Inflammatory macrophage treated with lipopolysaccharide for 1 hour (primary cell): ENCODE measurements around the gene NEK9.

Experiments used
- DNase-seq, 2 donors: peaks; one replicate each; pipeline ENCODE4 v3.0.0-alpha.2; 2020 to 2022

Gene NEK9

DNA sequence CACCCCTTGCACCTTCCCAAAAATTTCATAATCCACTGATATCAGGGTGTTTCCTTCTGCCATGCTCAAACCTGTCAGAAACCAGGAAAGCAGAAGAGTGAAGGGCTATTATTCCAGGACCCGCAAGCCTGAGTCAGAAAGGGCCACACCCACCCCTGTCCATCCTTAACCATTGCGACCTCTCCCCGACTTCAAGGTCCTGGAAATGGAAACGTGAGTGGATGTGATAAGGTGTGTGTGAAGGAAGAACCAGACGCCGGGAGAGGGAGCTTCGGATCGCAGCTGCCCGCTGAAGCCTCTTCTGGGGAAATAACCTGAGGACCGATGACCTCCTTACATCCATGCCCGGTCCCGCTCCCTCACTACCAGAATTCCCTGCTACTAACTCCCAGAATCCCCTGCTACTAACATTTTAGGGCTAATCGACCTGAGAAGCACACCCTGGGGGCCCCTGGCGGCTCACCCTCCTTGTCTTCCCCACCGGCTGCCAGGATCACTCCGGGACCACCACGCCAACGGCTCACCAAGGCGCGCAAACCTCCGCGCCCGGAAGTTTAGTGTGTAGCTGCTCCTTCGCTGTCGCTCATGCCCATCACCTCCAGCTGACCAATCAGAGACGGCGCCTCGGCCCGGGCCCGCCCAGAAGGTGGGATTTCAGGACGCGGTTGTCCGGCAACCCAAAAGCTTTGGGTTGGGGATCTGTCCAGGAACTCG lies 63.2 kb downstream of the NEK9 start, which contains the start of gene ACYP1:
ACYP1 (minus strand) TSS at position 534 of the 714 bp plus-strand sequence; CDS start at position 63, 471 bp downstream.
- peak; percentile 84 to 97 for DNase-seq

DNA sequence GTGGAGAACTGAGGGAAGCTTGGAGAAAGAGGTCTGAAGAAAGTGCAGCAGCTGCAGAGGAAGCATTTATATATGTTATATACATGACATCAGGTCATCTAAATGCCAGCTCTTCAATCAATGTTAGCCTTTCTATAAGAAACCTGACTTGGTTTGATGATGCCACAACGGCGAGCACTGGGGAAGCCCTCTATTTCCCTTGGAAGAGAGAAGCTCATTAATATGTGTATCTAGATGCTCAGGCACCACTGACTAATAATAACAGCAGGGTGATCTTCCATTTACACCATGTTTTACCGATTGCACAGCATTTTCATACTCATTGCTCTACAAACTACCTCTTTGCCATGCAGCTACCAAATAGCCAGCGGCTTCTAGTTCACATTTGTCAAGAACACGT lies 63.8 kb downstream of the NEK9 start:
- DNase-seq: peak in 1 of 2 donors; percentile 6

DNA sequence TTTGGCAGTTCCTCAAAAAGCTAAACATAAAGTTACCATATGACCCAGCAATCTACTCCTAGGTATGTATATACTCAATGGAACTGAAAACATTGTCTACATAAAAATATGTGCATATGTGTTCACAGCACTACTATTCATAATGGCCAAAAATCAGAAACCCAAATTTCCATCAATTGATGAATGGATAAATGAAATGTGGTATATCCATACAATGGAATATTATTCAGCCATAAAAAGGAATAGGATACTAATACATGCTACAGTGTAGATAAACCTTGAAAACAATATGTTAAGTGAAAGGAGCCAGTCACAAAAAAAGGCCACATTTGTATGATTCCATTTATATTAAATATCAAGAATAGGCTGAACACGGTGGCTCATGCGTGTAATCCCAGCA lies 66.4 kb downstream of the NEK9 start:
- DNase-seq: no peak

DNA sequence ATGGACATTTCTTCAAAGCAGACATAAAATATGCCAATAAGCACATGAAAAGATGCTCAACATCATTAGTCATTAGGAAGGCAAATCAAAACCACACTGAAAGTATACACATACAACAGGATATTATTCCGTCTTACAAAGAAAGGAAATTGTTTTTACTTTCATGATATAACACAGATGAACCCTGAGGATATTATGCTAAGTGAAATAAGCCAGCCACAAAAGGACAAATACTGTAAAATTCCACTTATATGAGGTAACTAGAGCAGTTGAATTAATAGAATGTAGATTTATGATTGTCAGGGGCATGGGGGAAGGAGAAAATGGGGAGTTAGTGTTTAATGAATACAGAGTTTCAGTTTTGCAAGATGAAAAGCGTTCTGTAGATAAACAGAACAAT lies 67.2 kb downstream of the NEK9 start:
- DNase-seq: no peak

DNA sequence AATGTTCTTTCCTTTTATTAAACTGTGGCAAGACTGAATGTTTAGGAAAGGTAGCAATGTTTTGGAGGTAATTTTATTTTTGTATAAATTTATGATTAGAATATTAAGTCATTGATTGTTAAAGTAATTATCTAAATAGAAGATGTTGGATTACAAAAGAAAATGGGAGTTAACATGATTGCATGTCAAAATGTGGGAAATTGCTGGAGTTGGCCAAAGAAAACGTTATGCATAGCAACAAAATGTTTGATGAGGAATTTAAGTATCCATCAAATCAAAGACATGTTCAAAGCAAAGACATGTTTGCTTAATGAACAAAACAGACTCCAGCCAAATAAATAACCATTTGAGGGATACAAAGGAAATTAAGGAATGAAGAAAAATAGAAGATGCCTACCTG lies 72.4 kb downstream of the NEK9 start:
- no peak for DNase-seq

DNA sequence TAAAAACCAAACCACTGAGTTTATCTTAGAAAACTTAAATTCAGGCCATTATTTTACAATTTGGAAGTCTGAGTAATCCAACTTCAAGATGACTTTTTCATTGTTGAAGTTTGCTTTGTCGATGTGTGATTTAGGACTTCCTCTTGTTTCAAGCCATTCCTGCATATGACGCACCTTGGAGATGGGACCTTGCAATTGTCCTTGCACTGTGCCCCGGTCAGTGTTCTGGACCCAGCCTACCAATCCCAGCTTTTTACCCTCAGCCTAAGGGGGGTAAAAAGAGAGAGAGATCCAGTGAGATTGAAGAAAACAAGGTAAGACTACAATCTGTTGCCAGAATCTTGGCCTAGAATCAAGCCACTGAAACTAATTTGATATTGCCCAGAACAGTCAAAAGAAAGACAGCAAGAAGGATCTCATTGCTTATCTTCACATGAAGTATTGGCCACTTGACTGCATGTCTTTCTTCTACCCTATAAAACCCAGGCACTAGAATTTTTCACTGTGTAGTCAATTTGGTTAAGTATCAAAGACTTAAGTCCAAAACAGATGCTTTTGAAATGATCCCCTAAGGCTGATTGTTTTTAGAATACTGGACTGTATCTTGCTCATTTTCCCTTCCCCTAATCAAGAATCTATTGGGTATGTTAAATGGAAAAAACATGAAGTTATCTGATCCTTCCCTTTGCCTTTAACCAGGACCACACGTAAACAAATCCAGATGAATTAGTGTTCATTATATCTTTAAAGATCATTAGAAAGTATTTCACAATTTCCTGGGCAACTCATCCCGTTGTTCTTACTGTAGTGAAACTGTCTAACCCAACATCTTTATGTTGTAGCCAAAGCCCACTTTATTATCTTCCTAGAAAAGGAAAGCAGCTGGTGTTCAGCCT lies 73.2 kb downstream of the NEK9 start:
- no peak for DNase-seq

DNA sequence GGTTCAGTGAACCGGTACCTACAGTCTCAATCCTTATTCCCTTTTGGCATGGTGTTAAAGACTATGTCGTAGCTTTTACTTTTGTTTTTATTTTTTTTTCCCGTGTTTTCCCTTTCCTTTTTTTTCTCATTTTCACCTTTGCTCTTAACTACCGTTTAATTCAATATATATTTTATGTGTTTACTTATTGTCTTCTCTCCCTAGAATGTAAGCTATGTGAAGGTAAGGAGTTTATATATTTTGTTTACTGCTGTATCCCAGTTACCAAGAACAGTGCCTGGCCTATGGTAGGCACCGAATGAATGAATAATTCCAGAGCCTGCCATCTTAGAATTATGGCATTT lies 75.3 kb downstream of the NEK9 start:
- DNase-seq: no peak

DNA sequence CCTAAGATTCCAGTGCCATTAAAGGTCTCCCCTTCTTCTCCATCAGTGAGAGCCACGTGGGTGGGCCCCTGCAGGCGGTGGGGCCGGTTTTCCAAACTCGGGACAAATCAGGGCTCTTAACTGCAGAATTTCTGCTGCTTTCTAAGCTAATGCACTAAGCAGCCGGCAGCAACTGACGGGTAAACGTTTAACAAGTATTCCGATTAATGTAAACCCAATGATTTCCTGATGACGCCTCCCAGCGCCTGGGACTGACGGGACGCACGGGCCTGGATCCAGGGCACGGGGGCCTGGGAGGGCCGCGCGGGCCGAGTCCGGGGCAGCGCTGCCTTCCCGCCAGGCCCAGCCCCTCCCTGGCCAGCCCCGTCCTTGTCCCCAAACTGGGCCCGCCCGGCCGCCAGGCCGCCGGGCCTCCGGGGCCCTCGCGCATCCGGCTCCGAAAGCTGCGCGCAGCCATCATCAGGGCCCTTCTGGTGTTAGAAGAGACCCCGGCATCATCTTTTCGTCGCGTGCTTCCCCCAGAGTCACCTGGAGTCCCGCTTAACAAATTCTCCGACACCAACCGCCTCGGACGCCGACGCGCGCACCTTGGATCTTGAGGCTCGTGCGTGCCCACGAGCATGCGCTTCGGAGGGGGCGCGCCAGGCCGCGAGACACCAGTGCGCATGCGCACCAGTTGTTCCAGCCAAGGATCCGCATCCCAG lies 75.8 kb downstream of the NEK9 start, which contains the start of gene MLH3:
MLH3 (minus strand) TSS at position 616 of the 704 bp plus-strand sequence. CDS start 1,812 bp downstream, outside the sequence.
- DNase-seq: peak; percentile 65 to 86

DNA sequence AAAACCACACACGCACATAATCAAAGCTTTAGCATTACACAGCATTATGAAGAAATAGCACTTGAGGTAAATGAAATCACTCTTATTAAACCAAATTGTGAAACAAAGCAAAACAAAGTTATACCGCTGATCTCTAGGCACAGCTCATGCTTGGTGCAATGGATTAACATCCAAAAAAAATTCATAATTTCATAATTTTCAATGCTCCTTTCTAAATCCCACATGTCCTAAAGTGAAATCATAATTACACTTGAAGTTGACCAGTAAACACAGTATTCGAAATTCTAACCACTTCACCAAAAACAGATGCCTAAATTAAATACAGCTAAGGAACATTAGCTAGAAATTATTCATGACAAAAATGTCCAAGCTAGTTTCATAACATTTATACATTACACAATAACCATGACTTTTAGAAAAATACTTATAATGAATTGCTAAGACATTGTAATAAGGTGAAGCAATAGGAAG lies 77.1 kb downstream of the NEK9 start:
- peak; percentile 80 to 81 for DNase-seq

DNA sequence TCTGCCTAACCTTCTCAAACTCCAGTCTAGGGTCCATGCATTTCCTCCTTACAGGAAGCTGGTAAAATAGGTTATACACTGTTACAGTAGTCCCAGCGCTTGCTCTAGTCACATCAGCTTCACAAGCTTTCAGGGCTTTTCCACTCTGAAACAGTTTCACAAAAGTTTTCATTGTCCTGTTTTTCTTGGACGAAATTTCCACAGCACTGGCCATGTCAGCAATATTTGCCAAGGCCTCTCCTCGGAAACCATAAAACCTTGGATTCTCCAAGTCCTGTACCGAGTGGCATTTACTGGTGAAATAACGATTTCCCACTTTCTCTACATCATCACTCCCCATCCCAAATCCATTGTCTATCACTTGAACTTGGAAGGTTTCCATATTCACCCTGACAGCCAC lies 77.7 kb downstream of the NEK9 start:
- no peak for DNase-seq

DNA sequence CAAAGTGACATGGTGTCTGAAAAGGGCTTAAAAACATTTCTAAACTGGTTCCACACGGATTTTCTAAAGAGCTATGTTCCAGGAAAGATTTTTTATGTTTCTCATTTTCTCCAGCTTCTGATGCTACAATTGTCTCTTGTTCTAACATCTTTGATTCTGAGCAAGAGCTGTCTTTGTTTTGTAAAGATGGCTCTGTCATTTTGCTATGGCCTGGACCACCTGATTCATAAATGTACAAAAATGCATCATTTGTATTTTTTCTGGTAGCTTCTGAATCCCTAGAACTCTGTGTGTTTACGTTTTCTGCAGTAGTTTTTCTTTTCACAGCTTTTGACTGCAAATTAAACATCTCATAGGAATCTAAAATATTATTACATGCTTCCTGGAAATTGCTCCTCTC lies 78.7 kb downstream of the NEK9 start:
- DNase-seq: no peak

DNA sequence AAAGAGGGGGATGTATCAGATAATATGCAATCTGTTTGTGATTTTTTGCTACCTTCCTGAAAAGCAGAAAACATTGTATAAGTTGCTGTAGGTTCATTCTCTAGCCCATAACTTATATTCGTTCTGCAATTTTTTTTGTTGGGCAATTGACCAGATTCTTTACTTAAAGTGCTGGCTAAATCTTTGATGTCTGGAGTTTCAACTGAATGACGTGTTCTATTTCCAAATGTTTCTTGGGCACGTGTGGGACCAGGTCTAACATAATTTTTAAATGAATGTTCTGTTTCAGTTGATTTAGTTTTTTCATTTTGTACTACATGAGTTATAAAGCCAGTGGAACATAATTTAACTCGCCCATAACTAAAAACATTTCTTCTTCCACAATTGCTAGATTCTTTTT lies 79.3 kb downstream of the NEK9 start:
- no peak for DNase-seq

DNA sequence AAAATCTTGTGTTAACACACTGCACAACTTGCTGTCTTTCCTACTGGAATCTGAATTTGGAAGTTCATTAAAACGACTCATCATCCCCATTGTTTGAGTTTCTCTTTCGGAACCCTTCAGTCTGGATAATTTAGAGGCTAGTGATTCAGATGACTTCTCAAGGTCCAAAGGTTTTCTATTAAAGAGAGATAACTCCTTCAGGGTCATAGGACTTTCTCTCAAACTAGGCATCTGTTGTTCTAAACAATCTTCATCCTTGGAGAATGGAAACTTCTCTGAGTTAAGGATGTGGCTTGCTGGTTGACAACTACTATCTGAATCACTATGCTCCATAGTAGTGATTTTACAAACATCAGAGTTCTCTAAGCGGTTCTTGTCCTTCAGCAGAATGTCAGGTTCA lies 79.9 kb downstream of the NEK9 start:
- DNase-seq: no peak

DNA sequence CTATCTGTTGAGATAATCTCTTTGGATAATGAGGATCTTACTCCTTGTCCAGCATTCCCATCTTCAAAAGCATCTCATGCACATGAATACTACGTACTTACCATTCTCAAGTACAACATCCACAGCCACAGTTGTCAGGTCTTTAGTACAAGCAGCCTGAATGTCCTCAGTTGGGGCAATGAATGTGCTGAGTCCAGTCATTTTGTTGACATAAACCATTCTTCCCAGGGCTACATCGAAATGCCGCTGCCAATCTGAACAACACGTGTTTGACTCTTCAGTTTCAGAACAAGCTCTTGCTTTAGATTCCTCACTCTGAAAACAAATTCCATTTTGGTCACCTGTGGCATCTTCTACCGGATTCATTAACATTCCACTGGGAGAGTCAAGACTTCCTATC lies 80.6 kb downstream of the NEK9 start:
- no peak for DNase-seq

DNA sequence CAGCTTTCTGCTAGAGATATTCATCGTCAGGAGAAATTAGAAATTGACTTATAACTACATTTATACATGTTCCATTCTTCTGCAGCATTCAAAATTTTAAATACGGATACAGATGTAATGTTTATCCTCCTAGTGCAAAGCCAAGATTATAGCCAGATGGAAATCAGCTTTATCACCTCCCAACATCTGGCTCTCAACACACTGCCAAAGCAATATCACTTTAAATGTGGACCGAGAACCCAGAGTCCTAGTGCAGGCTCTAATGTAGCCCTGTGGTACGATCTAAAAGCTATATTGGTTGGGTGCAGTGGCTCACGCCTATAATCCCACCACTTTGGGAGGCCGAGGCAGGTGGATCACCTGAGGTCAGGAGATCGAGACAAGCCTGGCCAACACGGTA lies 82.1 kb downstream of the NEK9 start:
- DNase-seq: no peak

DNA sequence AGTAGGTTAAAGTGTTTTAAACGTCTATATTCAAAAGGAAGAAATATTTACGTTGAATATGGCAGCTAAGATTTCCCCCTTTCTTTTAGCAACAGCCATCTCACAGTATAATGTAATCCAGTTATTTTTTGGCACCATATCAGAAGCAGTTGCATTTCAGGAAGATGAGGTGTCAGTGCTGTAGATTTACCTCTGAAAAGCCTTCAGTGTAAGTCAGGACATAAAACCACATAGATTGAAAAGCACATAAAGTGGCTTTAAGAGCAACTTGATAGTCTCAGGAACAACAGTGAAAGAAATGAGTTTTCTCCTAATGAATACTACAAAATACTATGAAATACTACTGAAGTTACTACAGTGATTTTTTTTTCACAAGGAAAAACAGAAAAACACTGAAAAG lies 82.5 kb downstream of the NEK9 start:
- DNase-seq: no peak

DNA sequence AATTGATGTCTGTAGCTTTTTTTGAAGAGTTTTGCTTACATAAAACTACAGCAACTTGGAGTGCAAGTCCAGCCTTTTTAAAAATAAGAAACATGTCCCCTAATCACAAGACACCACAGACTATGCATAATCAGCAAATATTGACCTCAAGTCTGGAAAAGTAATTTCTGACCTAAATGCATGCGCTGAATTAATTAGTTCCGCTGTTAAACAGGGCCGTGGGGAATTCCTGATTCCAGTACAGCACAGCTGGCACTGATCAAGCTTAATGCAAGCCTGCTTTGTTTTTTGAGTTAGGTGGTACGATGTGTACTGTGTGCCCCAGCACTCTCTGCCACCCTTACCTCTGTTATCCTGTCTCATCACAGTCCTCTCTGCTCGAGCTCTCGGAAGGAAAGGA lies 84.8 kb downstream of the NEK9 start:
- DNase-seq: no peak

DNA sequence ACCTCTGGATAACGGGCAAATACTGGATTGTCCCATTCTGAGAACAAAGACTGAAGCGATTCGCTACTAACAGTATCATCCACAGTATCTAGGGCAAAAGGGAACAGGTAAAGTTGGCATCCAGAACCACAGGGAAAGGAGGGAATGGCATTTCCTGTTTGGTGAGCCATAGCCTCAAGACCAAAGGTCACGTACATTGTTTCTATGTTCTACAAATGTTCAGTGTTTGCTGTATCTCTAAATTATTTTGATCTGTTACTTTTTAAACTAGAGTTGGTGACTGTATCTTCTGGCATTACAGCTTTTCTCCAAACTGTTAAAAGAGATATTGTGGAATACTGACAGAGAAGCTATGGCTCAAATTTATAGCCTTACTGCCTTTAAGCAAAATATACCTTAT lies 85.2 kb downstream of the NEK9 start:
- DNase-seq: no peak

DNA sequence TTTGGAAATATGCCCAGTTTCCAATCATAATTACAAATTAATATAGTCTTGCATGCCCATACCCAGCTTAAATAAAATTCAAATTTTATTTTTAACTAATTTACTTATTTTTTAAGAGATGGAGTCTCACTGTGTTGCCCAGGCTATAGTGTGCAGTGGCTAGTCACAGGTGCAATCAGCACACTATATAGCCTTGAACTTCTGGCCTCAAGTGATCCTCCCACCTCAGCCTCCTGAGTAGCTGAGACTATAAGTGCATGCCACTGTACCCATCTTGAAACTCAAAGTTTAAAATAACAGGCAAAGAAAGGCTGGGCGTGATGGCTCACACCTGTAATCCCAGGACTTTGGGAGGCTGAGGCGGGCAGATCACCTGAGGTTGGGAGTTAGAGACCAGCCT lies 85.9 kb downstream of the NEK9 start:
- no peak for DNase-seq

DNA sequence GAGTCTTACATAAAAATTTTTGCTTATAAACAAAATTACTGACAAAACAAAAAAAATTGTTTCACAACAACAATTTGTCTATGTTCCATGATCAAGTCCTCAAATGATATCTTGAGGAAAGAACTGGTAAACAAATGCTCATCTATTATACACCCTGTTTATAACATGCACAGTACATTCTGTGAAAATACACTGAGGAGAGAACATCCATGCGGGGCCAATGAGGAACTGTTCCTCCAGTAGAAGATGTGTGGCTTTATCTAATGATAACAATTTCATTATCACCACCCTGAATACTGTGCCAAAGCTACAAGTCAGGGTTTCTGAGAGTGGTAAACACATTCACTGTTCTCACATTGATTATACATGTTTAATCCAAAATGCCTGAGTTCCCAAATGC lies 86.3 kb downstream of the NEK9 start:
- no peak for DNase-seq

DNA sequence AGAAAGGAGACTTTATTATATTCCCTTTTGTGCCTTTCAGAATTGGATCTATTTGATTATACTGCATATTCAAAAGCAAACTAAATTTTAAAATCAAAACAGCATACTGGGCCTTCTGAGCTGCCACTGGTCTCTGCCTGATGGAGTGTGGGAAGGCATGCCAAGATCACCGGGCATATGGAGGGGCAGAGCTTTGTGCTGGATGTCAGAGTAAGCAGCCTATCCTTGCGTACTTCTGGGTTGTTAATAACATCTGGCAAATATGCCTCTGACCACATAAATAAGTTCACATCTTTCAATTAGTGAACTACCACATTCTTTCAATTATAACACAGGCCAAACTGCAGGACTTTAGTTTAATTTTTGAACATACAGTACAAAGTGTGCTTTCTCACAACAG lies 93.9 kb downstream of the NEK9 start:
- no peak for DNase-seq

DNA sequence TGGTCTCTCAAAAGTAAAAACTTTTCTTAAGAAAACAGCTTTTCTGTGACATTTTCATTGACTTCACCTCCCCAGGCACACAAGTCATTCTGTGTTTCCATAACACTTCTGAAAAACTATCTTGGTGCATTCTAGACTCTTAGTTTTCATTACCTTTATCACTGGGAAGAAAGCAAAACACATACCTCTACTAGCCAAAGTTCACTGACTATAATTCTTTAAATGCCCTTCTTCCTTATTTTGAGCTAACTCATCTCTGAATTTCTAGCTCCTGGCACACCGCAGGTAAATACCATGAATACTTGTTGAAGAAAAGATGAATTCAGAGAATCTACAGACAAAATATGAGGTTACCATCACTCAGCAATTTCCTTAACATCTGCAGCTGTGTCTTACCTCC lies 96.7 kb downstream of the NEK9 start:
- no peak for DNase-seq
